Skin epidermis (tissue), 12 donors: Measurements from ENCODE around the gene HIP1.

ENCODE experiments used
- H3K27ac ChIP-seq, 21 experiments: fragments of 200-600 bp; sonication (generic) in 11 of 21; one replicate each; pipeline ENCODE4 v1.5.0; 2020; ENCODE audit warnings: mild to moderate bottlenecking in 3 of 21, inconsistent platforms in 2 of 21, moderate library complexity in 2 of 21
- H3K4me3 ChIP-seq, 7 experiments: fragments of 200-600 bp; sonication (generic) in 2 of 7; one replicate each; pipeline ENCODE4 v1.5.0; 2020; ENCODE audit warnings: inconsistent platforms in 2 of 7, mild to moderate bottlenecking in 2 of 7, moderate library complexity in 1 of 7

The HIP1 gene

GRCh38 chr7:75485355-75485978 lies 253.3 kb downstream of the HIP1 start:
- Histone ChIP-seq H3K4me3 (peak overlapping the region; percentile 69 to 90 (median 79)), H3K27ac (peak overlapping the region in 20 of 21 experiments; percentile 58 to 93 (median 88))
